H9 (cell line): ENCODE results near the gene HSD17B12. TPM values are rescaled to one million over a fixed set of nuclear protein-coding genes. Genes with fewer than 3 reads are reported as not detected.

Experiments
- DNase-seq: peaks from one replicate; pipeline ENCODE4 v3.0.0-alpha.2; 2017
- H2AFZ ChIP-seq: one replicate; pipeline ENCODE4 v1.6.1; 2013; ENCODE audit warnings: mild to moderate bottlenecking, low read length, control low read depth, moderate library complexity
- H2AK5ac ChIP-seq: 2 replicates; pipeline ENCODE4 v1.6.1; 2013; ENCODE audit warnings: low read length, control low read depth, mixed read lengths; ENCODE audit not compliant: insufficient read length
- H2BK120ac ChIP-seq: one replicate; pipeline ENCODE4 v1.6.1; 2013; ENCODE audit warnings: low read depth, mild to moderate bottlenecking, low read length, control low read depth, inconsistent platforms; ENCODE audit not compliant: poor library complexity, severe bottlenecking
- H2BK12ac ChIP-seq: 2 replicates; pipeline ENCODE4 v1.6.1; 2013; ENCODE audit warnings: low read length, control low read depth, mixed read lengths, low read depth; ENCODE audit not compliant: insufficient read length
- H2BK15ac ChIP-seq: 2 replicates; pipeline ENCODE4 v1.6.1; 2013; ENCODE audit warnings: low read depth, low read length, control low read depth
- H2BK20ac ChIP-seq: one replicate; pipeline ENCODE4 v1.6.1; 2013; ENCODE audit warnings: low read depth, mild to moderate bottlenecking, low read length, control low read depth, inconsistent platforms; ENCODE audit not compliant: poor library complexity, severe bottlenecking
- H2BK5ac ChIP-seq: 2 replicates; pipeline ENCODE4 v1.6.1; 2013; ENCODE audit warnings: low read length, control low read depth, mixed read lengths; ENCODE audit not compliant: insufficient read length
- H3K14ac ChIP-seq: 2 replicates; pipeline ENCODE4 v1.6.1; 2013; ENCODE audit warnings: low read length, control low read depth; ENCODE audit not compliant: insufficient read depth
- H3K18ac ChIP-seq: 2 replicates; pipeline ENCODE4 v1.6.1; 2013; ENCODE audit warnings: low read depth, mild to moderate bottlenecking, mixed read lengths, low read length, control low read depth; ENCODE audit not compliant: insufficient read length
- H3K23ac ChIP-seq: 2 replicates; pipeline ENCODE4 v1.6.1; 2013; ENCODE audit warnings: low read length, control low read depth, mixed read lengths, low read depth; ENCODE audit not compliant: insufficient read length
- H3K23me2 ChIP-seq: 2 replicates; pipeline ENCODE4 v1.6.1; 2013; ENCODE audit warnings: low read depth, mild to moderate bottlenecking, mixed read lengths, low read length, control low read depth; ENCODE audit not compliant: insufficient read length, poor library complexity, severe bottlenecking
- H3K27ac ChIP-seq: 2 replicates; pipeline ENCODE4 v1.5.1; 2013; ENCODE audit warnings: low read length, control low read depth, mixed read lengths, low read depth; ENCODE audit not compliant: insufficient read length
- H3K27me3 ChIP-seq: 2 replicates; pipeline ENCODE4 v1.6.1; 2013; ENCODE audit warnings: low read length, control low read depth, inconsistent platforms; ENCODE audit not compliant: insufficient read depth
- H3K4ac ChIP-seq: 2 replicates; pipeline ENCODE4 v1.6.1; 2013; ENCODE audit warnings: low read depth, mild to moderate bottlenecking, control low read depth, inconsistent platforms, low read length, moderate library complexity
- H3K4me1 ChIP-seq: 2 replicates; pipeline ENCODE4 v1.6.1; 2013; ENCODE audit warnings: low read length, control low read depth, inconsistent platforms; ENCODE audit not compliant: insufficient read depth
- H3K4me2 ChIP-seq: 2 replicates; pipeline ENCODE4 v1.6.1; 2013; ENCODE audit warnings: low read length, control low read depth, mixed read lengths; ENCODE audit not compliant: insufficient read length, insufficient read depth
- H3K56ac ChIP-seq: 2 replicates; pipeline ENCODE4 v1.6.1; 2013; ENCODE audit warnings: low read depth, mild to moderate bottlenecking, mixed read lengths, low read length, control low read depth; ENCODE audit not compliant: insufficient read length
- H3K79me1 ChIP-seq: 2 replicates; pipeline ENCODE4 v1.6.1; 2013; ENCODE audit warnings: low read depth, mild to moderate bottlenecking, moderate library complexity, low read length, control low read depth, inconsistent platforms; ENCODE audit not compliant: insufficient read depth, poor library complexity, severe bottlenecking
- H3K79me2 ChIP-seq: 2 replicates; pipeline ENCODE4 v1.6.1; 2013; ENCODE audit warnings: low read length, control low read depth, inconsistent platforms; ENCODE audit not compliant: insufficient read depth
- H3K9ac ChIP-seq: 2 replicates; pipeline ENCODE4 v1.6.1; 2013; ENCODE audit warnings: low read length, control low read depth, mixed read lengths; ENCODE audit not compliant: insufficient read length; ENCODE audit errors: extremely low read depth
- H3K9me3 ChIP-seq: one replicate; pipeline ENCODE4 v1.6.1; 2013; ENCODE audit warnings: low read depth, low read length, inconsistent platforms; ENCODE audit not compliant: control insufficient read depth
- H3T11ph ChIP-seq: one replicate; pipeline ENCODE4 v1.6.1; 2013; ENCODE audit warnings: mild to moderate bottlenecking, low read length, control low read depth, inconsistent platforms
- H4K20me1 ChIP-seq: one replicate; pipeline ENCODE4 v1.6.1; 2013; ENCODE audit not compliant: control insufficient read depth, insufficient read length, insufficient read depth
- H4K5ac ChIP-seq: 2 replicates; pipeline ENCODE4 v1.6.1; 2013; ENCODE audit warnings: low read depth, mild to moderate bottlenecking, mixed read lengths, low read length, control low read depth; ENCODE audit not compliant: insufficient read length
- H4K8ac ChIP-seq: replicated peaks from 2 replicates; pipeline ENCODE4 v1.6.1; 2013; ENCODE audit warnings: low read length, control low read depth, mixed read lengths, low read depth; ENCODE audit not compliant: insufficient read length
- H4K91ac ChIP-seq: 2 replicates; pipeline ENCODE4 v1.6.1; 2013; ENCODE audit warnings: low read depth, mild to moderate bottlenecking, moderate library complexity, mixed read lengths, low read length, control low read depth; ENCODE audit not compliant: insufficient read length
- H3K27ac Mint-ChIP-seq, 3 experiments: 2 replicates in 2 of 3; 3 replicates in 1 of 3; pipeline ENCODE4 v1.8.0; 2020 to 2021; ENCODE audit warnings: mixed read lengths in 3 of 3, mild to moderate bottlenecking in 1 of 3, moderate library complexity in 1 of 3
- H3K27me3 Mint-ChIP-seq: 2 replicates; pipeline ENCODE4 v1.8.0; 2021; ENCODE audit warnings: low read depth, mild to moderate bottlenecking, moderate library complexity, mixed read lengths
- H3K36me3 Mint-ChIP-seq, 3 experiments: 2 replicates in 2 of 3; 3 replicates in 1 of 3; pipeline ENCODE4 v1.8.0; 2020 to 2021; ENCODE audit warnings: low read depth in 3 of 3, mixed read lengths in 3 of 3; ENCODE audit not compliant: insufficient read depth in 1 of 3
- H3K4me1 Mint-ChIP-seq, 2 experiments: 2 replicates each; pipeline ENCODE4 v1.8.0; 2020; ENCODE audit warnings: mixed read lengths in 2 of 2
- H3K4me3 Mint-ChIP-seq, 2 experiments: 2 replicates in 1 of 2; 3 replicates in 1 of 2; pipeline ENCODE4 v1.8.0; 2020 to 2021; ENCODE audit warnings: mild to moderate bottlenecking in 2 of 2, mixed read lengths in 2 of 2, moderate library complexity in 1 of 2
- H3K9me3 Mint-ChIP-seq, 2 experiments: 2 replicates in 1 of 2; 3 replicates in 1 of 2; pipeline ENCODE4 v1.8.0; 2020; ENCODE audit warnings: mild to moderate bottlenecking in 2 of 2, mixed read lengths in 2 of 2, moderate library complexity in 1 of 2
- total RNA-seq: library from RNA; stranded (reverse); gene quantifications from 2 replicates; pipeline ENCODE4 v1.2.1, GENCODE V29; 2021
- TF ChIP-seq, protein P1 (sequence below): fragments of 200-600 bp; sonication (generic); conservative IDR thresholded peaks from 3 replicates; pipeline ENCODE4 v1.8.0; 2021; ENCODE audit warnings: antibody characterized with exemption, mild to moderate bottlenecking

Gene HSD17B12
- total RNA-seq, 1 experiment from 2014 or later = 111 TPM

DNA sequence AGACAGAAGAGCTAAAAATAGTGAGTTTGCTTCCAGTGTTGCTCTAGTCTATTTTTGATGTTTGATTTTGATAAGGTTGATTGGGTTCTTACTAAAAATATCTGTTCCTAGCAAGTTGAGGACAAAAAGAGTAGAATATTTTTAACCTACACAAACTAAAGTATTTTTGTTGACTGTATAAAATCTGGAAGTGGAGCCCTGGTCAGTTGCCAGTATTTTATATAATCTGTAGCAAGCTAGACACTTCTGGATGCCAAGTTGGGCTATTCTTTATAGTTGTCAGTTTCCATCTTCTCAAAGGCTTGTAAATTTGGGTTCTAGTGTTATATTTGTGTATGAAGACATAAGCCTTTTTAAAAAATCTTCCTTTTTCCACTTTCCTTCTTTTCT lies 56.7 kb downstream of the HSD17B12 start:
- Mint-ChIP-seq H3K36me3 (peaks cover 12 to 20% (median 14%) of the 10 kb centered on the region in 3 experiments; a peak in 6 of 7 replicates), H3K9me3 (no peaks in the 10 kb centered on the region; a peak in 1 of 5 replicates), H3K27ac (peak overlapping the region in 2 of 3 experiments; percentile 66 to 81; a peak in 3 of 7 replicates), H3K4me3 (no peak overlapping the region), H3K4me1 (peaks cover 39 to 44% of the 10 kb centered on the region in 2 experiments), H3K27me3 (no peaks in the 10 kb centered on the region)
- no peak overlapping the region for H2BK12ac ChIP-seq
- no peak overlapping the region for H2BK15ac ChIP-seq
- H3K56ac ChIP-seq = no peak overlapping the region
- no peaks in the 10 kb centered on the region for H3K23me2 ChIP-seq
- H2AK5ac ChIP-seq = no peak overlapping the region
- H3K79me2 ChIP-seq = peaks cover 31% of the 10 kb centered on the region; the same call in 1 of the 2 replicates
- no peak overlapping the region for H3K14ac ChIP-seq
- no peak for DNase-seq
- no peak overlapping the region for H3K27ac ChIP-seq
- H2BK5ac ChIP-seq = no peak overlapping the region
- H2BK20ac ChIP-seq = no peak overlapping the region
- H3K9me3 ChIP-seq = no peaks in the 10 kb centered on the region
- peaks cover 14% of the 10 kb centered on the region for H3K79me1 ChIP-seq
- H3K9ac ChIP-seq = no peak overlapping the region
- no peak overlapping the region for H2AFZ ChIP-seq
- H2BK120ac ChIP-seq = no peak overlapping the region
- no peaks in the 10 kb centered on the region for H4K20me1 ChIP-seq
- H3K18ac ChIP-seq = no peak overlapping the region
- H3K27me3 ChIP-seq = no peaks in the 10 kb centered on the region
- no peak overlapping the region for H3K4me2 ChIP-seq
- no peak overlapping the region for H3K4ac ChIP-seq
- H4K5ac ChIP-seq = no peak overlapping the region
- H3K23ac ChIP-seq = no peak overlapping the region
- H4K91ac ChIP-seq = no peak overlapping the region
- peaks cover 9% of the 10 kb centered on the region; the same call in 1 of the 2 replicates for H3K4me1 ChIP-seq
- TF ChIP-seq, protein P1, sequence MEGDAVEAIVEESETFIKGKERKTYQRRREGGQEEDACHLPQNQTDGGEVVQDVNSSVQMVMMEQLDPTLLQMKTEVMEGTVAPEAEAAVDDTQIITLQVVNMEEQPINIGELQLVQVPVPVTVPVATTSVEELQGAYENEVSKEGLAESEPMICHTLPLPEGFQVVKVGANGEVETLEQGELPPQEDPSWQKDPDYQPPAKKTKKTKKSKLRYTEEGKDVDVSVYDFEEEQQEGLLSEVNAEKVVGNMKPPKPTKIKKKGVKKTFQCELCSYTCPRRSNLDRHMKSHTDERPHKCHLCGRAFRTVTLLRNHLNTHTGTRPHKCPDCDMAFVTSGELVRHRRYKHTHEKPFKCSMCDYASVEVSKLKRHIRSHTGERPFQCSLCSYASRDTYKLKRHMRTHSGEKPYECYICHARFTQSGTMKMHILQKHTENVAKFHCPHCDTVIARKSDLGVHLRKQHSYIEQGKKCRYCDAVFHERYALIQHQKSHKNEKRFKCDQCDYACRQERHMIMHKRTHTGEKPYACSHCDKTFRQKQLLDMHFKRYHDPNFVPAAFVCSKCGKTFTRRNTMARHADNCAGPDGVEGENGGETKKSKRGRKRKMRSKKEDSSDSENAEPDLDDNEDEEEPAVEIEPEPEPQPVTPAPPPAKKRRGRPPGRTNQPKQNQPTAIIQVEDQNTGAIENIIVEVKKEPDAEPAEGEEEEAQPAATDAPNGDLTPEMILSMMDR = no peak
- H3T11ph ChIP-seq = no peak overlapping the region
- no peak overlapping the region for H4K8ac ChIP-seq
